VCaP (cell line): ENCODE results near the gene CH25H.

Experiments
- H3K27ac ChIP-seq: fragments of 450-650 bp; 2 replicates; pipeline ENCODE4 v1.5.1; 2017
- CTCF ChIP-seq: fragments of 450-650 bp; conservative IDR thresholded peaks from 2 replicates; pipeline ENCODE4 v1.5.1; 2017; ENCODE audit warnings: mild to moderate bottlenecking, moderate library complexity

CH25H gene

GRCh38 chr10:89238956-89239644 is 32.0 kb upstream of the CH25H start:
- no peak overlapping the region for H3K27ac ChIP-seq
- TF ChIP-seq CTCF: no peak

GRCh38 chr10:89237849-89238248 is 30.7 kb upstream of the CH25H start:
- TF ChIP-seq CTCF: no peak
- H3K27ac ChIP-seq: no peak overlapping the region

- TF ChIP-seq CTCF: no peak
- no peak overlapping the region for H3K27ac ChIP-seq
Observed at GRCh38 chr10:89236226-89236797, 29.2 kb upstream of the CH25H start.

GRCh38 chr10:89235073-89235798 is 28.1 kb upstream of the CH25H start:
- H3K27ac ChIP-seq: no peak overlapping the region
- no peak for TF ChIP-seq CTCF

- H3K27ac ChIP-seq: no peak overlapping the region
- no peak for TF ChIP-seq CTCF
Observed at GRCh38 chr10:89233033-89233432, 25.9 kb upstream of the CH25H start.

- TF ChIP-seq CTCF: no peak
- H3K27ac ChIP-seq: no peak overlapping the region
Observed at GRCh38 chr10:89228962-89229361, 21.8 kb upstream of the CH25H start.

GRCh38 chr10:89228146-89228545 is 21.0 kb upstream of the CH25H start:
- no peak for TF ChIP-seq CTCF
- H3K27ac ChIP-seq: no peak overlapping the region
